ENCODE data around the gene CLCN3.
"Not testable (repeated sequence)": the region's sequence is repeated elsewhere in the genome, so short reads cannot be mapped to it uniquely, and the experiment has no call there.

CLCN3 gene

GRCh38 chr4:169730564-169730963 is 110.2 kb downstream of the CLCN3 start:
- TF ChIP-seq, protein P1, sequence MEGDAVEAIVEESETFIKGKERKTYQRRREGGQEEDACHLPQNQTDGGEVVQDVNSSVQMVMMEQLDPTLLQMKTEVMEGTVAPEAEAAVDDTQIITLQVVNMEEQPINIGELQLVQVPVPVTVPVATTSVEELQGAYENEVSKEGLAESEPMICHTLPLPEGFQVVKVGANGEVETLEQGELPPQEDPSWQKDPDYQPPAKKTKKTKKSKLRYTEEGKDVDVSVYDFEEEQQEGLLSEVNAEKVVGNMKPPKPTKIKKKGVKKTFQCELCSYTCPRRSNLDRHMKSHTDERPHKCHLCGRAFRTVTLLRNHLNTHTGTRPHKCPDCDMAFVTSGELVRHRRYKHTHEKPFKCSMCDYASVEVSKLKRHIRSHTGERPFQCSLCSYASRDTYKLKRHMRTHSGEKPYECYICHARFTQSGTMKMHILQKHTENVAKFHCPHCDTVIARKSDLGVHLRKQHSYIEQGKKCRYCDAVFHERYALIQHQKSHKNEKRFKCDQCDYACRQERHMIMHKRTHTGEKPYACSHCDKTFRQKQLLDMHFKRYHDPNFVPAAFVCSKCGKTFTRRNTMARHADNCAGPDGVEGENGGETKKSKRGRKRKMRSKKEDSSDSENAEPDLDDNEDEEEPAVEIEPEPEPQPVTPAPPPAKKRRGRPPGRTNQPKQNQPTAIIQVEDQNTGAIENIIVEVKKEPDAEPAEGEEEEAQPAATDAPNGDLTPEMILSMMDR (IDR thresholded peaks at IDR 0.05; ENCODE audit: borderline replicate concordance, insufficient read depth, low read depth, low read length): no peak
- H3K4me3 ChIP-seq (ENCODE audit: low read depth, low read length): no peak overlapping the region

DNA sequence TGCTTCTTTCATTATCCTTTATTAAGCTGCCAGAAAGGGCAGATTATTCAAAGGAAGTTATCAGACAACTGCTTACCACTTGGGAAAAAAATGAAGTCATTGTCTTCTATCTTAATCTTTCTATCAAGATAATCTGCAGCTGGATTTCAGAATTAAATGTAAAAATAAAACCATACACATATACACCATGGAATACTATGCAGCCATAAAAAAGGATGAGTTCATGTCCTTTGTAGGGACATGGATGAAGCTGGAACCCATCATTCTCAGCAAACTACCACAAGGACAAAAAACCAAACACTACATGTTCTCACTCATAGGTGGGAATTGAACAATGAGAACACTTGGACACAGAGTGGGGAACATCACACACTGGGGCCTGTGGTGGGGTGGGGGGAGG is 118.2 kb downstream of the CLCN3 start:
- H3K4me3 ChIP-seq (ENCODE audit: low read depth, low read length): not testable (repeated sequence)

GRCh38 chr4:169741569-169741968 is 121.2 kb downstream of the CLCN3 start:
- TF ChIP-seq, protein P1 (IDR thresholded peaks at IDR 0.05; ENCODE audit: borderline replicate concordance, insufficient read depth, low read depth, low read length): no peak
- no peak overlapping the region for H3K4me3 ChIP-seq (ENCODE audit: low read depth, low read length)

- no peak overlapping the region for H3K4me3 ChIP-seq (ENCODE audit: low read depth, low read length)
- TF ChIP-seq, protein P1 (IDR thresholded peaks at IDR 0.05; ENCODE audit: borderline replicate concordance, insufficient read depth, low read depth, low read length): no peak
Observed at GRCh38 chr4:169744601-169745000, 124.2 kb downstream of the CLCN3 start.

- no peak overlapping the region for H3K4me3 ChIP-seq (ENCODE audit: low read depth, low read length)
- TF ChIP-seq, protein P1 (IDR thresholded peaks at IDR 0.05; ENCODE audit: borderline replicate concordance, insufficient read depth, low read depth, low read length): no peak
Observed at GRCh38 chr4:169745291-169745690, 124.9 kb downstream of the CLCN3 start.

GRCh38 chr4:169756971-169757574 is 136.7 kb downstream of the CLCN3 start:
- TF ChIP-seq, protein P1 (IDR thresholded peaks at IDR 0.05; ENCODE audit: borderline replicate concordance, insufficient read depth, low read depth, low read length): no peak
- peak overlapping the region; percentile 64 for H3K4me3 ChIP-seq (ENCODE audit: low read depth, low read length)

- H3K4me3 ChIP-seq (ENCODE audit: low read depth, low read length): peak within 1 kb of the TSS; percentile 64
- TF ChIP-seq, protein P1 (IDR thresholded peaks at IDR 0.05; ENCODE audit: borderline replicate concordance, insufficient read depth, low read depth, low read length): no peak
Observed at GRCh38 chr4:169757575-169758184, 137.3 kb downstream of the CLCN3 start, which contains the start of gene HPF1. Gene HPF1, minus strand, starts transcription at chr4:169757944. Its CDS starts 67 bp downstream, at chr4:169757877.
